Hypothalamus (tissue), 51 donors: ENCODE results near the gene NRROS.

Source experiments
- DNase-seq, 51 donors: peaks; one replicate each; lab custom pipeline; 2025; lab: John Stamatoyannopoulos, UW

Gene NRROS

DNA sequence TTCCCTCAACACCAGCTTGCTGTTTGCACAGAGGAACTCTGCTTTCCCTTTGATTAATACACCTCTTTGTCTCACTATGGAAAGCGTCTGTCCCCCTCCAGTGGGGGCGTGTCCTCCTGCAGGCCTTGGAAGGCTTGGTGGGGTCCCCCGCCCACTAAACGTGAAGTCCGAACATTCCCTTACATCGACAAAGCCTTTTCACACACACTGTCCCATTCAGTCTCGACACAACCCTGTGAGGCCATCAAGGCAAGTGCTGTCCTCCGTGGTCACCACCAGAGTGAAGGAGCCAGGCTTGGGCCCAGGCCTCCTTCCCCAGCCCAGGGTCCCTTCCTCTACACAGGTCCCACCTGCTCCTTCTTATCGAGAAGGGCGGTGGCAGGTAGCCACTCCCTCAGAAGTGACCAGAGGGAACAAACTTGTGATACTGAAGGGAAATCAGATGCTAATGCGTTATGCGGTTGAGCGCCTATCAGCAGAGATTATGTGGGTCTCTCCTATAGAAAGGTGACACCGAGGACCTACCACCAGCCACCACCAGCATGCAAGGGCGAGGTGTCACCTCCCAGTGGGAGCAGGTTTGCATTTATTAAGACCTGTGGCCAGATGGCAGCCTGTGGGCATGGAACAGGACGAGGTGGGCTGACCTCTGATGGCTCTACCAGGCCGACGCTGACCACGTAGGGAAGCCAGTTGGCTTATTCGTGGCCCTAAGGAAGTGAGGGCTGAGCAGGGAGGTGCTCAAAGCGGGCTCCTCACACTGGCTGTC, 6.6 kb downstream of the NRROS start:
- DNase-seq, result no peak

GRCh38 chr3:196646666-196647216, 7.2 kb downstream of the NRROS start:
- DNase-seq, result no peak

GRCh38 chr3:196650740-196651311, 11.3 kb downstream of the NRROS start:
- no peak for DNase-seq

- no peak for DNase-seq
Observed at GRCh38 chr3:196651819-196652218, 12.3 kb downstream of the NRROS start.

- DNase-seq, result no peak
Observed at GRCh38 chr3:196652961-196653795, 13.7 kb downstream of the NRROS start.

- DNase-seq, result no peak
Observed at GRCh38 chr3:196654006-196654734, 14.7 kb downstream of the NRROS start.

DNA sequence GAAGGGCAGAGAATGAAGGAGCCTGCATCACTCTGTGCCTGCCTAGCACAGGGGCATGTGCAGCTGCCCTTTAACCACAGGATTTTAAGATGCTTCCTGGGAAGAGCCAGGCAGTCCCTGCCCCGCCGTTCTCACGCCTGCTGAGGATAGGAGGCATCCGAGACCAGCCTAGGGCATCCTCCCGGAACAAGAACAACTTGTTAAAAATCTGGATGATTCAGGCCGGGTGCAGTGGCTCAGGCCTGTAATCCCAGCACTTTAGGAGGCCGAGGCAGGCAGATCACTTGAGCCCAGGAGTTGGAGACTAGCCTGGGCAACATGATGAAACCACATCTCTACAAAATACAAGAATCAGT, 15.2 kb downstream of the NRROS start:
- DNase-seq, result no peak

DNA sequence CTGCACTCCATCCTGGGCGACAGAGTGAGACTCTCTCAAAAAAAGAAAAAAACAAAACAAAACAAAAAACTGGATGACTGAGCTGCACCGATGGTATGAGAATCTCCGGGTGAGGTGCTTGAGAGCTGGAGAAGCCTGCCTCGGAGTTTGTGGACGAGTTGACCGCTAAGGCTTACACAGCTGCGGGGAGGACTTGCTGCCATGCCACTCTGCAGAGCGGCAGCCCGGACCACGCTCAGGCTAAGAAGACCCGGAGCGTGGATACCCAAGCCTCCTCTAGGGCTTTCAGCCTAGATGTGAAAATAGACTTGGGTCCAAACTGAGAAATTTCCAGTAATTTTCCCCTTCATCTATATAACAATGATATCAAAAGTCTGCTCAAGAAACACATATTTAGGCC, 16.0 kb downstream of the NRROS start:
- DNase-seq, result no peak

DNA sequence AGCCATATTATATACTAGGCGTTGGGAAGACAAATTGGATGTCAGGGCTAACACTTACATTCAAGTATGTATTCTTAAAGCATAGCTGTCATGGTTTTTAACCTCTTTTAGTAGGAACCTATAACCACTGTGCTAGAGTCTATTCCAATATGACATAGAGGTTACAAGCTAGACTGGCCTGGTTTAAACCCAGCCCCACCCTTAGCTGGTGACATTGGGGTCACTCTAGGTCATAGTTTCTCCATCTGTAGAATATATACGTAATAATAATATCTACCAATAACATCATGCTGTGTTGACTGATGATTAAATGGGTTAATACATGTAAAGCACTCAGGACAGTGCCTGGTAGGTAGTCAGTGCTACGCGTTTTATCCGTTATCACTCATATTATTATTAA, 16.7 kb downstream of the NRROS start:
- no peak for DNase-seq

DNA sequence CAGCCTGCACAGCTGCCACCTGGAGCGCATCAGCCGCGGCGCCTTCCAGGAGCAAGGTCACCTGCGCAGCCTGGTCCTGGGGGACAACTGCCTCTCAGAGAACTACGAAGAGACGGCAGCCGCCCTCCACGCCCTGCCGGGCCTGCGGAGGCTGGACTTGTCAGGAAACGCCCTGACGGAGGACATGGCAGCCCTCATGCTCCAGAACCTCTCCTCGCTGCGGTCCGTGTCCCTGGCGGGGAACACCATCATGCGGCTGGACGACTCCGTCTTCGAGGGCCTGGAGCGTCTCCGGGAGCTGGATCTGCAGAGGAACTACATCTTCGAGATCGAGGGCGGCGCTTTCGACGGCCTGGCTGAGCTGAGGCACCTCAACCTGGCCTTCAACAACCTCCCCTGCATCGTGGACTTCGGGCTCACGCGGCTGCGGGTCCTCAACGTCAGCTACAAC, 20.4 kb downstream of the NRROS start:
- DNase-seq, result no peak

DNA sequence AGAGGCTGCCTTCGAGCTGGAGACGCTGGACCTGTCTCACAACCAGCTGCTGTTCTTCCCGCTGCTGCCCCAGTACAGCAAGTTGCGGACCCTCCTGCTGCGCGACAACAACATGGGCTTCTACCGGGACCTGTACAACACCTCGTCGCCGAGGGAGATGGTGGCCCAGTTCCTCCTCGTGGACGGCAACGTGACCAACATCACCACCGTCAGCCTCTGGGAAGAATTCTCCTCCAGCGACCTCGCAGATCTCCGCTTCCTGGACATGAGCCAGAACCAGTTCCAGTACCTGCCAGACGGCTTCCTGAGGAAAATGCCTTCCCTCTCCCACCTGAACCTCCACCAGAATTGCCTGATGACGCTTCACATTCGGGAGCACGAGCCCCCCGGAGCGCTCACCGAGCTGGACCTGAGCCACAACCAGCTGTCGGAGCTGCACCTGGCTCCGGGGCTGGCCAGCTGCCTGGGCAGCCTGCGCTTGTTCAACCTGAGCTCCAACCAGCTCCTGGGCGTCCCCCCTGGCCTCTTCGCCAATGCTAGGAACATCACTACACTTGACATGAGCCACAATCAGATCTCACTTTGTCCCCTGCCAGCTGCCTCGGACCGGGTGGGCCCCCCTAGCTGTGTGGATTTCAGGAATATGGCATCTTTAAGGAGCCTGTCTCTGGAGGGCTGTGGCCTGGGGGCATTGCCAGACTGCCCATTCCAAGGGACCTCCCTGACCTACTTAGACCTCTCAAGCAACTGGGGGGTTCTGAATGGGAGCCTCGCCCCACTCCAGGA, 21.1 kb downstream of the NRROS start:
- DNase-seq, result no peak

DNA sequence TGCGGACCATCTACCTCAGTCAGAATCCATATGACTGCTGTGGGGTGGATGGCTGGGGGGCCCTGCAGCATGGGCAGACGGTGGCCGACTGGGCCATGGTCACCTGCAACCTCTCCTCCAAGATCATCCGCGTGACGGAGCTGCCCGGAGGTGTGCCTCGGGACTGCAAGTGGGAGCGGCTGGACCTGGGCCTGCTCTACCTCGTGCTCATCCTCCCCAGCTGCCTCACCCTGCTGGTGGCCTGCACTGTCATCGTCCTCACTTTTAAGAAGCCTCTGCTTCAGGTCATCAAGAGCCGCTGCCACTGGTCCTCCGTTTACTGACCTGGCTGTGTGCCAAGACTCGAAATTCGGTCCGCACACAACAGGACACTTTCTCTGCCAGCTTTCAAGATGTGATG, 21.9 kb downstream of the NRROS start:
- DNase-seq, result no peak

GRCh38 chr3:196662033-196662432, 22.5 kb downstream of the NRROS start:
- no peak for DNase-seq

DNA sequence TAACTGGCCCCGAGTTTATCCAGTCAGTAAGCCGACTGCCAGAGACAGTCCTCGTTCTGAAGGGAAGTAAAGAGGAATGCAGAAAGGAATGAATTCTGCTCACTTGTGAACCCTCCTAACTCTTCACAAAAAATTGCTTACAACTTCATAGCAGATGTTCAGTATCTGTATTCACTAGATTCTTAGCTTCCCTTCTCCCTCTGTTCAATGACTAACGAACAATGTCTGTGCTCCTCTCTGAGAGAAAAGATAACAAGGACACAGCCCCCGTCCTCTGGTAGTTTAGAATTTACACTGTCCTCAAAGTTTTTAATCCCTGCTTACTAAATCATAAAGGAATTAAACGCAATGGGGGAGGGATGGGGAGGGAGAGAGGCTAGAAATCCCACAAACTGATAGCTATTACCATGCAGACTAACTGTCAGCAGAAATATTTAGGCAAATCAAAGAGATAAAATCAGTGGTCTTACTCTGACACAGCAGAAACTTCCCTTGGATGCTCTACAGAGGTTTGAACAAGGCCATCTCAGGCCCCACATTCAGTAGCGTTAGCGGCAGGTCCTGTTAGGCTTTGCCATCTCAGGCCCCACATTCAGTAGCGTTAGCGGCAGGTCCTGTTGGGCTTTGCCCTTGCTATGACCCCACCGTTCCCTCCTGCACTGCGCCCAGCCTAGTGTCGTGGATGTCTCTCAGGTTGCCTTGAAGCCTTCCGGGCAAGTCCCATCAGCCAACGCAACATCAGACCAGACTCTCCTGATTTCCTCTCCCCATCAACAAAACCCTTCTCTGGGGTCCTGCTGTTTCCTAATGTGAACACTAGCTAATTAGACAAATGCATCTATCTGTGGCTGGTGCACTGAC, 23.4 kb downstream of the NRROS start:
- no peak for DNase-seq

DNA sequence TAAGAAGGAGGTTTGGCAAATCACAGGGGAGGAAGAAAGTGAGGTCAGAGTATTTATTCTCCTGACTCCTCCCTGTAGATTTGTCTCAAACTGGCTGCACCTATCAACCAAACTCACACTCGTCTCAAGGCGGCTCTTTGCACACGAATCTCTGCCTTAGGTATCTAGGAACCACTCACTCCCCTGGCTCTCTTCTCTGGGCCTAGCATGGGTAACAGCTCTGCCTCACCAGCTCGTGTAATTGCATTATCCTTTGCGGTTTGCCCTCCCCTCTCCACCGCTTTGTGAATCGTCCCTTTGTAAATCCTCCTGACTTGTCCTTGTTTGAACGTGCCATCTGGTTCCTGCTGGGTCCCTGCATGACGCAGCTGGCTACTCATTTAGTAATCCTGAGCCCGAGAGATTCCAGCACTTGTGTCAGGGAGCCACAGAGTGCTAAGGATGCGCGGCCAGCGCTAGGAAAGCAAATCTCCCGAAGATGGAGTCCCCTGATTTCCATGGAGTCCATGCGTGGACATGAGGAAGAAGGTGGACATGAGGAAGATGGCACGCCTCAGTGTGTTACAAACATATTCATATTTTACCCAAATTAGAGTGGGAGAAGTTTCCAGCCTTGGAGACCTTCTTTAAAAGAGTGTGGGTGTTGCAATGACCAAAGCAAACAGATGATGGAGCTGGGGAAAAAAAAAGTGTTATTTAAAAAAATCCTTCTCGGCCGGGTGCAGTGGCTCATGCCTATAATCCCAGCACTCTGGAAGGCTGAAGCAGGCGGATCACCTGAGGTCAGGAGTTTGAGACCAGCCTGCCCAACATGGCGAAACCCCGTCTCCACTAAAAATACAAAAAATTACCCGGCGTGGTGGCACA, 26.7 kb downstream of the NRROS start:
- DNase-seq, result peak in 18 of 51 donors; percentile 7 to 49 (median 22)

GRCh38 chr3:196667056-196667825, 27.7 kb downstream of the NRROS start:
- DNase-seq, result no peak

- DNase-seq, result no peak
Observed at GRCh38 chr3:196670339-196670738, 30.8 kb downstream of the NRROS start.
